Skin epidermis (tissue), 12 donors: ENCODE data around the gene SERTAD3.
A peak's percentile ranks its signal among the peaks of the same experiment; 100 is the strongest.
"Not testable (repeated sequence)": the region's sequence is repeated elsewhere in the genome, so short reads cannot be mapped to it uniquely, and the experiment has no call there.

Experiments used
- H3K27ac ChIP-seq, 21 experiments: fragments of 200-600 bp; sonication (generic) in 11 of 21; one replicate each; pipeline ENCODE4 v1.5.0; 2020; ENCODE audit warnings: mild to moderate bottlenecking in 3 of 21, inconsistent platforms in 2 of 21, moderate library complexity in 2 of 21
- H3K4me3 ChIP-seq, 7 experiments: fragments of 200-600 bp; sonication (generic) in 2 of 7; one replicate each; pipeline ENCODE4 v1.5.0; 2020; ENCODE audit warnings: inconsistent platforms in 2 of 7, mild to moderate bottlenecking in 2 of 7, moderate library complexity in 1 of 7

The SERTAD3 gene

DNA sequence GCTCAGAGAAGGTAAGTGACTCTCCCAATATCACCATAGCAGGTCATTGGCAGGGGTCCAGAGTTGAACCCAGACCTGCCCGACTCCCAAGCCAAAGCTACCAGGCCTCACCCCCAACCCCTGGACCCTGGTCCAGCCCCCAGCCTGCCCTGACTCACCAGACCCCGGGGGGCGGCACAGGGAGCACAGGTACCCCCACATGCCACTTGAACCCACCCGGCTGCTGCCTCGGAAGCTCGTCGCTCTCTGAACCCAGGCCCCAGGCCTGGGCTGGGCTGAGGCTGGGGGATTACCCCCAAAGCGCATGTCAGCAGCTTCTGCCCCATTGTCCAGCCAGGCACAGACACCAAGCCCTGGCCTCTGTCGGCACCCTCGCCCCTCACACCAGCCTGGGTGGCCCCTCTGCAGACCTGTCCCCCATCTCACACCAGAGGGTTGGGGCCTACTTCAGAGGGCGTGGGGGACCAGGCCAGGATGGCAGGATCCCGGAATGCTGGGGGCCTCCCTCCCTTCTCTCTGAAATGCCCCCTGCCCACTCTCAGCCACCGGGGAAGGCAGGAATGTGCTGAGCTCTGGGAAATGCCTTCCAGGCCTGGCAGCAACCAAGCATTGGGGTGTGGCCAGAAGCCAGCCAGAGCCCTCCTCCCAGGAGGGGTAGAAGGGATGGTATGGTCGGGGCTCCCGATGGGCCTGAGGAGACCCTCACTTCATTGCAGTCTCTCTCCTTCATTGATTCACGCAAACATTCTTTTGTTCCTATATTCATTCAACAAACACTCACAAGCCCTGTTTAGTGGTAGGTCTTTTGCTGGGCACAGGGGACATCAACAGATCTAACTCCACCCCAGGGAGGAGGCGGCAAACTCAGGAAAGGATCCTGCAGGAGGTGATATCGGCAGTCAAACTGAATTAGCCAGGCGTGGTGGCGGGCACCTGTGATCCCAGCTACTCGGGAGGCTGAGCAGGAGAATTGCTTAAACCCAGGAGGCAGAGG is 29.3 kb downstream of the SERTAD3 start:
- no peak overlapping the region for H3K27ac ChIP-seq

DNA sequence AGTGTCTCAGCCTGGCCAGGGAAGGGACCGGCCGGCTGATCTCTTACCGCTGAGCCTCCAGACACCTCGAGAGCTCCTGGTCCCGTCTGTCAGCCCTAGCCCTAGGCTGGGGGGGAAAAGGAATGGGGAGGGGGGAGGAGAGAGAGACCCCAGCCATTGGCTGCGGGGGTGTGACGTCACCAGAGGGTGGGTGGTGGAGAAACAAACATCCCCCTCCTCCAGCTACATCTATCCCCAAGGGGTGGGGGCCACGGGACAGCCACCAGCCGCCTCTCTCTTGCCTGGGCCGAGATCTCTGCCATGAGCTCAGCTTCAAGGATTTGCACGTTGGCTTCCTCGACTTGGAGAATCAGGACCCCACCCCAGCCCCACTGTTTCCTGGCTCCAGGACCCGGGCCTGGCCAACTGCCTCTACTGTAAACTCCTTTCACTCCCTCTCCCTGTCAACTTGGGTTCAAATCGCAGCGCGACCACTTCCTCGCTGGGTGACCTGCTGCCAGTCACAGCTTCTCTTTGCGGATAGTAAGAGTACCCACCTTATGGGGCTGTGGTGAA is 30.8 kb downstream of the SERTAD3 start, which contains the start of gene PRX:
Gene PRX, minus strand, starts transcription at position 88 of the 555 bp plus-strand sequence. CDS start 5,446 bp downstream, outside the sequence.
- Histone ChIP-seq H3K4me3 (no peak within 1 kb of the TSS), H3K27ac (peak within 1 kb of the TSS in 1 of 21 experiments; percentile 2)

More for the DNA sequence above, 29.3 kb downstream of the SERTAD3 start:
- H3K4me3 ChIP-seq: no peak overlapping the region

DNA sequence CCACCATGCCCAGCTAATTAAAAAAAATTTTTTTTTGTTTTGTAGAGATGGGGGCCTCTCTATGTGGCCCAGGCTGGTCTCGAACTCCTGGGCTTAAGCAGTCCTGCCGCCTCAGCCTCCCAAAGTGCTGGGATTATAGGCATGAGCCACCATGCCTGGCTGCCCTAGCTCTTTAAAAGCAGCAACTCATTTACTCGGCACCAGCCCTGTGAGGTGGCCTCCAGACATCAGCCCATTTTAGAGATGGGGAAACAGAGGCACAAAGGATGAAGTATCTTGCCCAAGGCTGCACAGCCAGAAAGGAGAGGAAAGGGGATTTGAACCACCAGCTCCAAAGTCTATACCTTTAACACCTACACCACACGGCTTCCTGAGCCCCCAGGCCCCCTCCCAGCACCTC is 31.3 kb downstream of the SERTAD3 start:
- Histone ChIP-seq H3K27ac (no peak overlapping the region), H3K4me3 (no peak overlapping the region)

DNA sequence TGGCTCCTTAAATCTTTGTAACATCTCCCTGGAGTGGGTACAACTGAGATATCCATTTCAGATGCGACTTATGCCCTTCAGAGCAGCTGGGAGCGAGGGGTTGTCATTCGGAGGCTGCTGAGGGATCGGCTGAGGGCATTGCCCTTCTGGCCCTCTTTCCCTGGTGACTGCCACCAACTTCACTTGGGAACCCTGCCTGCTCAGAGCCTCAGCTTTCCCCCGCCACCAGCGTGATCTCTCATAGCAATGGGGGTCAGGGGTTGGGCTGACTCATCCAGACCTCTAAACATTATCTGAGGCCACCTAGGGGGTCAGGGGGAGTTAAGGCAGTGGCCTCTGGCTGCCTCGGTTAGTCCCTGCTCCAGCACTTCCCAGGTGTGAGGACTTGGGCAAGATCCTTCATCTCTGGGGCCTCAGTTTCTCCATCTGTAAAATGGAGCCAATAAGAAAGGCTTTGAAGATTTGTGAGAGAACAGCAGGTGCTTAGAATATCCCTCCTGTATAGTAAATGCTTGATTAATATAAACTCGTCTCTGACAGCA is 32.1 kb downstream of the SERTAD3 start:
- no peak overlapping the region for H3K4me3 ChIP-seq
- H3K27ac ChIP-seq: peak overlapping the region in 4 of 21 experiments; percentile 2 to 55 (median 24)

DNA sequence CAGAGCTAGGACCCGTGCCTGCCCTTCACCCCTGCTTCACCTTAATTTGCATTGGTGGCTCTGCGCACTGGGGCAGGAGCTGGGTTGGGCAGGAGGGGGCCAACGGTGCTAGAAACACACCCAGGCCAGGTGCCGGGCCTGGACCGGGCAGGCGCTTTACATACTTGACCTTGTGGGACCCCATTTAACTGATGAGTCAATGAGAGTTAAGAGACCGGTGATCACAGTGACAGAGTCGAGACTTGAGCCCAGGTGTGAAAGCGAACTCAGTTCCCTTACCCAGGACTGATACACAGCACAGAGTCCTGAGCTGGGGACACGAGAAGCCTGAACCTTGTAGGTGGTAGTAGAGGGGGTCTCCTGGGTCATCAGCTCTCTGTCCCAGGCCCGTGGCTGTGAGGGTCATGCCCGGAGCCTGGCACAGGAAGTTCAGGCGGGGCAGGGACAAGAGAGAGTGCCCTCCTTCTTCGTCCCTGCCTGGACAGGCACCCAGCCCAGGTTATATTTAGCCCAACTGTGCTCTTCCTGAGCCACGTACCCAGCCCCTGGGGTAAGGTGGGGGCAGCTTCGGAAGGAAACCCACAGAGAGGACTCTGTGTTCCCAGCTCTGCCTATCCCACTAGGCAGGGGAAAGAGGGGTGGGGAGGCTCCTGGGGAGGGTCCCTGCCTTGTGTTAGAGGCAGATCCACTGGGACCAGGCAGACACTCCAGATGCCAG is 32.9 kb downstream of the SERTAD3 start:
- no peak overlapping the region for H3K4me3 ChIP-seq
- peak overlapping the region in 5 of 21 experiments; percentile 11 to 55 (median 36) for H3K27ac ChIP-seq

DNA sequence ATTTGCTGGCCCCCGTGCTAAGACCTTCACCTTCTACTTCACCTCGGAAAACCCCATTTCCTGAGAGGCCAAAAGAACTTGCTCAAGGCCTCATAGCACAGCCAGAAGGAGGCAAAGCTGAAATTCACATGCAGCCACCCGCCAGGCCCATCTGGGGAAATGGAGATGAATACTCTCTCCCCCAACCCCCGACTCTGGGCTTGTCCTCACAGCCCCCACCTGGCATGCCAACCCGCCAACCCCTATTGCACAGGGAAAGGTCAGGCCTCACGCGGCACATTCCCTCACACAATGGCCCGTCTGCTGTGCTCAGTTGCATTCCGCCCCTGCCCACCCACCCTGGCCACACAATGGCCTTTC is 34.1 kb downstream of the SERTAD3 start:
- H3K4me3 ChIP-seq: no peak overlapping the region

DNA sequence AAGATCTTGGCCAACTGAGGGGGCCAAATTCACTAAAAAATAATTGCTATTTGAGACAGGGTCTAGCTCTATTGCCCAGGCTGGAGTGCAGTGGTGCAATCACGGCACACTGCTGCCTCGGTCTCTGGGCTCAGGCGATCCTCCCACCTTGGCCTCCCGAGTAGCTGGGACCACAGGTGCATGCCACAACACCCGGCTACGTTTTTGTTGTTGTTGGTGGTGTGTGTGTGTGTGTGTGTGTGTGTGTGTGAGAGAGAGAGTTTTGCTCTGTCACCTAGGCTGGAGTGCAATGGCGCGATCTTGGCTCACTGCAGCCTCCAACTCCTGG is 35.6 kb downstream of the SERTAD3 start:
- not testable (repeated sequence) for H3K4me3 ChIP-seq

More for the DNA sequence above, 34.1 kb downstream of the SERTAD3 start:
- H3K27ac ChIP-seq: no peak overlapping the region

DNA sequence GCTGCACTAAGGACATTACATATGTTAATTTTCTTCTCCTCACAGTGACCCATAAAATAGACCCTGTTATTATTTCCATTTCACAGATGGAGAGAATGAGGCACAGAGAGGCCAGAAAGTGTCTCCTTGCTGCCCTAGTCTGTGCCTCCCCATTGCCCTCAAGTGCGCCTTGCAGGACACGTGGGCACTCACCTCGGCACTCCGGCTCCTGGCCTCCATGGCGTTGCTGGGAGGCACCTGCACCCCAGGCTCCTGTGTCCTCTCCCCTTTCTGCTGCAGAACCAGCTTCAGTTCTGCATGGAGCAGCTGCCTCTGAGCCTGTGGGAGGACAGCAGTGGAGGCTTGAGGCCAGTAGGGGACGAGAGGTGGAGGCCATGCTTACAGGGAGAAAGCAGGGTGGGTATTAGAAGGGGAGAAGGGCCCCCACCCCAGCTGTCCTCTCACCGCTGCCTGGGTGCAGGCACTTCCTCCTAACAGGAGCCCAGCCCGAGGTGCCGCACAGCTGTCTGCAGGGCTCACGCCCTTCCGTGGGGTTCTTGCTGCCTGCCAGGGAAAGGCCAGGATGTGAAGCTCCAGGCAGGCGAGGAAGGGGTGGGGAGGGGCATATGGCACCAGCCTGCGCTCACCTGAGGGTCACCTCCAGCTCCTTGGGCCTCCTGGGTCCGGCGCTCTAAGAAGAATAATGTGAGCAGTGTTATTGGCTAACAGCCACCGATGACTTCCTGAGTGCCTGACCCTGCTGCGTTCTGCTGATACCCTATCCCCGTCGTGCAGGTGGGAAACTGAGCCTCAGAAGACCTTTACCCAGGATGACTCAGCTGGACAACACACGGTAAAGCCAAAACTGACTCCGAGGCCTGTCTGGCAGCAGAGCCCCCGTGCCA is 36.2 kb downstream of the SERTAD3 start:
- Histone ChIP-seq H3K27ac (no peak overlapping the region), H3K4me3 (no peak overlapping the region)

More for the DNA sequence above, 35.6 kb downstream of the SERTAD3 start:
- H3K27ac ChIP-seq: not testable (repeated sequence)

DNA sequence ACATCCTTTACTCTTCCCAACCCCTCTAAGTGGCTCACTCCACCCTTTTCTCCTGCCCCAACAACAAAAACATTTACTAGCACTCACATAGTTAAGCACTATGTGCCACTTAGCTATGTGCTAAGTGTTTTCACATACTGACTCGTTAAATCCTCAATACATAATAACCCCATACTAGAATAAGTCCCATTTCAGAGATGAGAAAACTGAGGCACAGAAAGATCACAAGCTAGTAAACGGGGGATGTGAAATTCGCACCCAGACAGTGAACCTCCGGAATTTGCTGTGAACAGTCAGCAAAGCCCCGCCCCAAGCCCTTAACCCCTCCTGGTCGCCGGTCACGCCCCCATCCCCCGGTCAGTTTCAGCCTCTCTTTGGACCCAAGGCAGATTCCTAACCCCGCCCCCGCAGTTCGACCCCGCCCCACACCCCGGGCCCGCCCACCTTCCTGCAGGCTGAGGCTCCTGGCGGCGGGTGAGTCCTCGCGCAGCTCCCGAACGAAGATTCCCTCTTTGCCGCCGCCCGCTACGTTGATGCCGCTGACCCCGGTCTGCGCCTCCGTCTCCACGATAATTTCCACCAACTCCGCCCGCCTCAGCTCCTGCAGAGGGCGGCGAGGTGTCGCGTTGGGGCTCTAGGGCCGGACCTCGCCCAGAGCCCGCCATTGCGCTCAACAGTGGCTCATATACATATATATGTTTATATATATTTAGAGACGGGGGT is 40.7 kb downstream of the SERTAD3 start:
- Histone ChIP-seq H3K4me3 (peak overlapping the region; percentile 35 to 63 (median 56)), H3K27ac (peak overlapping the region in 19 of 21 experiments; percentile 0 to 85 (median 71))

DNA sequence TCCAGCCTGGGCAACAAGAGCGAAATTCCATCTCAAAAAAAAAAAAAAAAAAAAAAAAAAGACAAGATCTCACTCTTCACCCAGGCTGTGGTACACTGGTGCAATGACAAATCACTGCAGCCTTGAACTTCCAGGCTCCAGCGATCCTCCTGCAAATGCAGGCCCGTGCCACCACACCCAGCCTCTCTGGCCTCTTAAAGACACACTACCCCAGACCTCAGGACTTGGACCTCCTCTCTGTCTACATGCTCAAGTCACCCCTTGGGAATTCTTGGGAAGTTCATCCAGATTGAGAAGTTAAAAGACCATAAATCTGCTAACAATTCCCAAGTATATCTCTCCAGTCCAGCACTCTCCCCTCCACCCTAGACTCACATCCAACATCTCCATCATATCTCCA is 43.6 kb downstream of the SERTAD3 start:
- no peak overlapping the region for H3K27ac ChIP-seq
- H3K4me3 ChIP-seq: no peak overlapping the region

DNA sequence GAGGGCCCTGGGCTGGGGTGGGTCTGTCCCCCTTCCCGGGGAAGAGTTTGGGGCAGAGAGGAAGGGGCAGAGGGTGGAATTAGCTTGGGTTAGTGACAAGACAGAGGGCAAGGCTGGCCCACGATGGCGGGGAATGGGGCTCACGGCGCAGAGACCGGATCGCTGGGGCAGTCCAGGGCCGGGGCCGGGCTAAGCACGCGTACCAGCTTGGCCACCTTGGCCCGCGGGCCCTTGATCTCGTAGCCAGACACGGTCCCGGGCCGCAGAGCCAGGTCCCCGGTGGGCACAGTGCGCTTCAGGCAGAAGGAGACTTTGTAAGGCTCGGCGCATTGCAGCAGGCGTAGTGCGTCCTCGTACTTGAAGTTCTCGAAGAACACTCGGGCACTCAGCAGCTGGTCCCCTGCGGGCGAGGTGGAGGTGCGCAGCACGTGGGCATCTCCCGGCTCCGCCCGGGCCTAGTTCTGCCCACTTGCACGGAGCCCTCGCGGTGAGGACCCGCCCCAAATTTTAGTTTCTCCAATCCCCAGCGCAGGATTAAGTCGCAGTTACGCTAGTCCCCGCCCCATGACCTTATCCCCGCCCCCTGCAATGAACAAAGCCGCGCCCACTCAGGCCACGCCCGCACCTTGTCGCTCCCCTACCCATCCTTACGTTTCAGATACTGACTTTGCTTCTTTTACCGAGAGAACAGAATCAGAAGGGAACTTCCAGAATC is 45.6 kb downstream of the SERTAD3 start:
- peak overlapping the region in 1 of 21 experiments; percentile 20 for H3K27ac ChIP-seq
- peak overlapping the region in 1 of 7 experiments; percentile 19 for H3K4me3 ChIP-seq

DNA sequence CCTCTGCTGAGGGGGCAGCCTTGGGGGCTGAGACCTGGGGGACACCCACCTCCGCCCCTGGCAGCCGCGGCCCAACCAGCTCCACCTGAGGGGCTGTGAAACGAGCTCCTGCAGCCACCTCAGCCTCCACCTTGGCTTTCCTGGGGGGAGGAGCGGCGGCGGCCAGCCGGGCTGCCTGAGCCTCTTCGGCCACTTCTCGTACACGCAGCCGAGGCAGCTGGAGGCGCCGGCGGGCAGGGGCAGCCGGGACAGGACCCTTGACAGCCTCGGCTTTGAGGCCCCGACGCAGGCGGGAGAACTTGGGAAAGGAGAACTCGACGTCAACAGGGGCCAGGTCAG is 46.6 kb downstream of the SERTAD3 start:
- H3K4me3 ChIP-seq: no peak overlapping the region
- no peak overlapping the region for H3K27ac ChIP-seq

DNA sequence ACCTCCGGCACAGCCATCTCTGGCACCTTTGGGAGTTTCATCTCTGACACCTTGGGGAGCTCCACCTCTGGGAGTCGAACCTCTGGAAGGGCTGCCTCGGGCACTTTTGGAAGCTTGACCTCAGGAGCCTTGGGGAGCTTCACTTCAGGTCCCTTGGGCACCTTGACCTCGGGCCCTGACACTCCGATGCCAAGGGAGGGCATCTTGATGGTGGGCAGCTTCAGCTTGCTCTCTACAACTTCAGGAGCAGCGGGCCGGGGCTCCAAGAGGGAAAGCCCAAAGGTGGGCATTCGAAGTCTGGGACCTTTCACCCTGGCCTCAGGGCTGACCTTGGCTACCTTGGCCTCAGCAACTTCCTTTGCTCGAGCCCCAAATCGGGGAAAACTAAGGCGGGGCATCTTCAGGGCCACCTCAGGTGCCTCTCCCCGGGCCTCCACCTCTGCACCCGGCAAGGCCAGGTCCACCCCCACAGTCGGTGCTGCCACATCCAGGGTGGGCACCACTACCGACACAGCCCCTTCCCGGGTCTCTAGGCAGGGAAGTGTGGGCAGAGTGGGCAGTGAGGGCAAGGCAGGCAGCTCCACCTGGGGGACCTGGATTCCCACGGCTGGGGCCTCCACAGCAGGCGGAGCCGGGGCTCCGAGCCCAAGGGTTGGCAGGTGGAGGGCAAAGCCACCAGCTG is 47.1 kb downstream of the SERTAD3 start:
- H3K4me3 ChIP-seq: no peak overlapping the region
- no peak overlapping the region for H3K27ac ChIP-seq

DNA sequence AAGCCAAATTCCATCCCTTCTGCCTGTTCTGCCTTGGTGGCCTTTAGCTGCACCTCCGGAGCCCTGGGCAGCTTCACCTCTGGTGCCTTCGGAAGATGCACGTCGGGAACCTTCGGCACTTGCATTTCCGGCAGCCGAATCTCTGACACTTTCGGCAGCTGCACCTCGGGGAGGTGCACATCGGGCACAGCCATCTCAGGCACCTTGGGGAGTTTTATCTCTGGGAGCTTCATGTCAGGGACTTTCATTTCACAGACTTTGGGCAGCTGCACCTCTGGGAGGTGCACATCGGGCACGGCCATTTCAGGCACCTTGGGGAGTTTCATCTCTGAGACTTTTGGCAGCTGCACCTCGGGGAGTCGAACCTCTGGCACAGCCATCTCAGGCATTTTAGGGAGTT is 48.2 kb downstream of the SERTAD3 start:
- Histone ChIP-seq H3K27ac (no peak overlapping the region), H3K4me3 (no peak overlapping the region)

DNA sequence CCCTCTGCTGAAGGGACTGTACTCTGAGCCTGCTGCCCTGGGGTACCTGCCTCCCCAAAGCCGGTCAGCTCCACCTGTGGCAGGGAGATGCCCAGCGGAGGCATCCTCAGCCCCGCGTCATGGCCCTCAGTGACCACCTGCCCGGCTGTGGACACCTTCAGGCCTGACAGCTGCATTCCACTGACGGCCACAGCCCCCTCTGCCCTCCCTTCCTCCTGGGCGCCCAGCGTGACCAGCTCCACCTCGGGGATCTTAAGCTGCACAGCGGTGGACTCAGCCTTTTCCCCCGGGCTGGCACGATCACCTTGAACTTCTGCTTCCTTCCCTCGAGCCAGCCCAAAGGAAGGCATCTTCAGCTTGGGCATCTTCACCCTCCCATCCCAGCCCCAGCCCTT is 49.3 kb downstream of the SERTAD3 start:
- Histone ChIP-seq H3K4me3 (no peak overlapping the region), H3K27ac (no peak overlapping the region)

DNA sequence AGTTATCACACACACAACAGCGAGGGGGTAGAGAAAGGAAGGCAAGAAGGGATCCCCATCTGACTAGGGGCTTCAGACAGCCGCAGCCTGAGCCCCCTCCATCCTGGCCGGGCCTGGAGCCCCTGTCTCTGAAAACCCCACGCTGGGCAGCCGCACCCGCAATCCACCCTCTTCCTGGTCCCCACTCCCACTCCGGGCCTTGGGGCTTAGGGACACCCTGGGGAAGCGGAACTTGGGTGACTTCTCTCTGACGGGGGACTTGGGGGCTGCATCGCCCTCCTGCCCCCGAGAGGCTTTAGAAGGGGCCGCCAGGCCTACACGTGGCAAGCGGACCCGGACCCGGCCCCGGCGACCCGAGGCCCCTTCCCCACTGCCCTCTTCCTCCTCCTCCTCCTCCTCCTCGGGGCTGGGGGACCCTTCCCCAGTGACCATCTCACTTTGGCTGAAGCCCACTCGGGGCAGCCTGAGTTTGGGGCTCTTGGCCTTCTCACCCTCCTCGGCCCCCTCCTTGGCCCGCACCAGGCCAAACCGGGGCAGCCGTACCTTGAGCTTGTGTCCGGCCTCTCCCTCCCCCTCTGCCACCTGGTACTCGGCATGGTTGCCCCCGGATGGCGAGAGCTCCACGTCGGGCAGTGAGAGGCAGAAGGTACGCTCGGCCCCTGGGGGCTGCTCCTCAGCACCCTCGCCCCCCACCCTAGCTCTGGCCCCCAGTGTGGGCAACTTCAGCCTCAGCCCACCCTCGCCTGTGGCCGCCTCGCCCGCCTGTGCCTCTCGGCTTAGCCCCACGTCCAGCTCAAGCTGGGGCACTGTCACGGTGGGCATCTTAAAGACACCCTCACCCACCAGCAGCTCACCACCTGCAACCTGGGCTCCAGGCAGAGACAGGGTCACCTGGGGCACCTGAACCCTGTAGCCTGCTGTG is 50.0 kb downstream of the SERTAD3 start:
- H3K27ac ChIP-seq: no peak overlapping the region

More for the DNA sequence above, 50.0 kb downstream of the SERTAD3 start:
- H3K4me3 ChIP-seq: no peak overlapping the region
